Lower leg skin (tissue), 4 donors: ENCODE results near the gene NEGR1. TPM values are rescaled to one million over a fixed set of nuclear protein-coding genes. Genes with fewer than 3 reads are reported as not detected.

Experiments
- DNase-seq, 2 donors: peaks; one replicate each; pipeline ENCODE4 v3.0.0-alpha.2; 2019; ENCODE audit warnings: low spot score in 2 of 2
- H3K4me3 ChIP-seq: fragments of 200-600 bp; sonication (generic); 2 replicates; pipeline ENCODE4 v1.5.1; 2017; ENCODE audit warnings: mild to moderate bottlenecking, low read depth; ENCODE audit not compliant: poor library complexity, severe bottlenecking
- CTCF ChIP-seq, 3 donors: fragments of 450-650 bp; IDR thresholded peaks; one replicate each; pipeline ENCODE4 v1.5.1; 2016; ENCODE audit warnings: antibody characterized with exemption in 3 of 3, mild to moderate bottlenecking in 3 of 3, moderate library complexity in 2 of 3
- POLR2A ChIP-seq, 2 donors: fragments of 450-650 bp; IDR thresholded peaks; one replicate each; pipeline ENCODE4 v1.6.1; 2016 to 2017; ENCODE audit warnings: antibody characterized with exemption in 2 of 2, mild to moderate bottlenecking in 1 of 2, moderate library complexity in 1 of 2
- WGBS, 2 donors: methylation state at CpG; one replicate each; pipeline ENCODE4 v1.1.5; 2018; 5-methylcytosine and 5-hydroxymethylcytosine counted together
- intact Hi-C: fragments of 100-400 bp; cut with DNase I; formaldehyde crosslinking; loops from one replicate; pipeline ENCODE4 v1.15.0; 2023; ENCODE audit warnings: low total_unique reads
- total RNA-seq, 4 donors: library from RNA; depleted of rRNA; stranded (reverse); fragments of >200 nt; gene quantifications; one replicate each; pipeline ENCODE4 v1.1.0, GENCODE V29; 2016

The NEGR1 gene
- total RNA-seq, 4 donors from 2014 or later = 4.1 to 13.6 (median 6.0) TPM

GRCh38 chr1:71940261-71940660 lies 342.1 kb downstream of the NEGR1 start:
- WGBS, 2 donors = 70 to 76% methylated on average over 2 of the region's 2 CpGs
- TF ChIP-seq POLR2A (IDR thresholded peaks at IDR 0.05) = no peak
- TF ChIP-seq CTCF (IDR thresholded peaks at IDR 0.05) = no peak
- intact Hi-C loops = no loop called here
- no peak for DNase-seq
- no peak overlapping the region for H3K4me3 ChIP-seq

- intact Hi-C loops = no loop called here
- no peak overlapping the region for H3K4me3 ChIP-seq
- DNase-seq = no peak
- TF ChIP-seq CTCF (IDR thresholded peaks at IDR 0.05) (no peak), POLR2A (IDR thresholded peaks at IDR 0.05) (no peak)
- 65 to 71% methylated on average over 4 of the region's 4 CpGs for WGBS, 2 donors
These were observed 351.8 kb downstream of the NEGR1 start for GRCh38 chr1:71930511-71930910.

- intact Hi-C loops = no loop called here
- WGBS, 2 donors = 94 to 95% methylated on average over 5 of the region's 5 CpGs
- no peak for DNase-seq
- no peak overlapping the region for H3K4me3 ChIP-seq
- no peak for TF ChIP-seq POLR2A (IDR thresholded peaks at IDR 0.05)
- TF ChIP-seq CTCF (IDR thresholded peaks at IDR 0.05) = no peak
These were observed 360.3 kb downstream of the NEGR1 start for GRCh38 chr1:71921935-71922559.

GRCh38 chr1:71921204-71921603 lies 361.1 kb downstream of the NEGR1 start:
- TF ChIP-seq CTCF (IDR thresholded peaks at IDR 0.05) = no peak
- no peak for TF ChIP-seq POLR2A (IDR thresholded peaks at IDR 0.05)
- DNase-seq = no peak
- no peak overlapping the region for H3K4me3 ChIP-seq
- intact Hi-C loops = no loop called here
- WGBS, 2 donors = 88 to 93% methylated on average over 1 of the region's 1 CpG

- intact Hi-C loops = no loop called here
- no peak for TF ChIP-seq POLR2A (IDR thresholded peaks at IDR 0.05)
- TF ChIP-seq CTCF (IDR thresholded peaks at IDR 0.05) = no peak
- no peak overlapping the region for H3K4me3 ChIP-seq
- no peak for DNase-seq
- WGBS, 2 donors = 75 to 81% methylated on average over 2 of the region's 2 CpGs
These were observed 361.8 kb downstream of the NEGR1 start for GRCh38 chr1:71920556-71920955.
